KMS-11 (cell line): ENCODE data around the gene LTBP2.

Experiments used
- H2AFZ ChIP-seq: fragments of 200-600 bp; sonication (generic); 2 replicates; pipeline ENCODE4 v1.6.1; 2016; ENCODE audit warnings: antibody characterized with exemption, mixed run types, low read depth
- H3K27ac ChIP-seq: fragments of 200-600 bp; sonication (generic); 2 replicates; pipeline ENCODE4 v1.6.1; 2016; ENCODE audit warnings: mild to moderate bottlenecking, mixed run types
- H3K27me3 ChIP-seq: fragments of 200-600 bp; sonication (generic); 2 replicates; pipeline ENCODE4 v1.6.1; 2017; ENCODE audit warnings: mild to moderate bottlenecking, low read depth, mixed run types, moderate library complexity; ENCODE audit not compliant: insufficient read depth
- H3K36me3 ChIP-seq: fragments of 200-600 bp; sonication (generic); 2 replicates; pipeline ENCODE4 v1.6.1; 2017; ENCODE audit warnings: mild to moderate bottlenecking, mixed run types; ENCODE audit not compliant: insufficient read depth
- H3K4me1 ChIP-seq: fragments of 200-600 bp; sonication (generic); 2 replicates; pipeline ENCODE4 v1.6.1; 2016; ENCODE audit warnings: mild to moderate bottlenecking, low read depth, mixed run types; ENCODE audit not compliant: poor library complexity, severe bottlenecking
- H3K4me2 ChIP-seq: fragments of 200-600 bp; sonication (generic); 2 replicates; pipeline ENCODE4 v1.7.0; 2016; ENCODE audit warnings: mild to moderate bottlenecking, mixed run types
- H3K4me3 ChIP-seq: fragments of 200-600 bp; sonication (generic); IDR thresholded peaks from 2 replicates; pipeline ENCODE4 v1.6.1; 2017; ENCODE audit warnings: low read depth, low read length, mixed read lengths; ENCODE audit not compliant: insufficient read depth
- H3K79me2 ChIP-seq: fragments of 200-600 bp; sonication (generic); 2 replicates; pipeline ENCODE4 v1.6.1; 2016; ENCODE audit warnings: low read depth, mixed run types; ENCODE audit not compliant: insufficient read depth
- H3K9ac ChIP-seq: fragments of 200-600 bp; sonication (generic); 2 replicates; pipeline ENCODE4 v1.6.1; 2016; ENCODE audit warnings: mild to moderate bottlenecking, mixed run types
- H4K20me1 ChIP-seq: fragments of 200-600 bp; sonication (generic); 2 replicates; pipeline ENCODE4 v1.6.1; 2016; ENCODE audit warnings: mild to moderate bottlenecking, mixed run types; ENCODE audit not compliant: insufficient read depth
- CTCF ChIP-seq: fragments of 200-600 bp; sonication (generic); conservative IDR thresholded peaks from 2 replicates; pipeline ENCODE4 v1.6.1; 2017; ENCODE audit warnings: low read depth, mild to moderate bottlenecking, antibody characterized with exemption, low read length, moderate library complexity, mixed read lengths

The LTBP2 gene

GRCh38 chr14:74611650-74612349, at the start of gene LTBP2:
TSS of gene LTBP2 (minus strand) at chr14:74612237. CDS start at chr14:74611944, 293 bp downstream.
- Histone ChIP-seq H4K20me1 (no peaks in the 10 kb centered on the region), H2AFZ (peak within 1 kb of the TSS; percentile 78), H3K79me2 (no peaks in the 10 kb centered on the region), H3K9ac (no peak within 1 kb of the TSS), H3K4me1 (no peaks in the 10 kb centered on the region), H3K36me3 (no peaks in the 10 kb centered on the region), H3K4me2 (peak within 1 kb of the TSS; percentile 51), H3K4me3 (no peak within 1 kb of the TSS), H3K27ac (no peak within 1 kb of the TSS), H3K27me3 (no peaks in the 10 kb centered on the region)
- no peak for TF ChIP-seq CTCF

GRCh38 chr14:74660863-74661262, 48.8 kb upstream of the LTBP2 start:
- H3K4me3 ChIP-seq = no peak overlapping the region
- no peak overlapping the region for H3K9ac ChIP-seq
- H3K4me1 ChIP-seq = peaks cover 4% of the 10 kb centered on the region
- H2AFZ ChIP-seq = no peak overlapping the region
- TF ChIP-seq CTCF = no peak
- no peak overlapping the region for H3K27ac ChIP-seq
- no peak overlapping the region for H3K4me2 ChIP-seq
- no peaks in the 10 kb centered on the region for H3K36me3 ChIP-seq
- no peaks in the 10 kb centered on the region for H3K27me3 ChIP-seq
- no peaks in the 10 kb centered on the region for H3K79me2 ChIP-seq
- H4K20me1 ChIP-seq = no peaks in the 10 kb centered on the region

GRCh38 chr14:74660167-74660566, 48.1 kb upstream of the LTBP2 start:
- Histone ChIP-seq H3K4me1 (peaks cover 4% of the 10 kb centered on the region), H3K4me2 (no peak overlapping the region), H3K36me3 (no peaks in the 10 kb centered on the region), H3K4me3 (no peak overlapping the region), H4K20me1 (no peaks in the 10 kb centered on the region), H3K27ac (no peak overlapping the region), H3K9ac (no peak overlapping the region), H3K27me3 (no peaks in the 10 kb centered on the region), H3K79me2 (no peaks in the 10 kb centered on the region), H2AFZ (no peak overlapping the region)
- no peak for TF ChIP-seq CTCF

GRCh38 chr14:74658535-74659131, 46.6 kb upstream of the LTBP2 start:
- Histone ChIP-seq H3K9ac (no peak overlapping the region), H3K4me1 (peaks cover 4% of the 10 kb centered on the region), H3K27ac (no peak overlapping the region), H4K20me1 (no peaks in the 10 kb centered on the region), H2AFZ (no peak overlapping the region), H3K4me3 (no peak overlapping the region), H3K4me2 (no peak overlapping the region), H3K79me2 (no peaks in the 10 kb centered on the region), H3K27me3 (no peaks in the 10 kb centered on the region), H3K36me3 (no peaks in the 10 kb centered on the region)
- no peak for TF ChIP-seq CTCF
